ENCODE measurements around the gene SATB1. TPM values are rescaled to one million over a fixed set of nuclear protein-coding genes. Genes with fewer than 3 reads are reported as not detected.
"Not testable (repeated sequence)": the region's sequence is repeated elsewhere in the genome, so short reads cannot be mapped to it uniquely, and the experiment has no call there.

SATB1 gene
- total RNA-seq (100 to 1,000 TPM; 158 to 163 TPM), polyA plus RNA-seq (89.6 TPM)

DNA sequence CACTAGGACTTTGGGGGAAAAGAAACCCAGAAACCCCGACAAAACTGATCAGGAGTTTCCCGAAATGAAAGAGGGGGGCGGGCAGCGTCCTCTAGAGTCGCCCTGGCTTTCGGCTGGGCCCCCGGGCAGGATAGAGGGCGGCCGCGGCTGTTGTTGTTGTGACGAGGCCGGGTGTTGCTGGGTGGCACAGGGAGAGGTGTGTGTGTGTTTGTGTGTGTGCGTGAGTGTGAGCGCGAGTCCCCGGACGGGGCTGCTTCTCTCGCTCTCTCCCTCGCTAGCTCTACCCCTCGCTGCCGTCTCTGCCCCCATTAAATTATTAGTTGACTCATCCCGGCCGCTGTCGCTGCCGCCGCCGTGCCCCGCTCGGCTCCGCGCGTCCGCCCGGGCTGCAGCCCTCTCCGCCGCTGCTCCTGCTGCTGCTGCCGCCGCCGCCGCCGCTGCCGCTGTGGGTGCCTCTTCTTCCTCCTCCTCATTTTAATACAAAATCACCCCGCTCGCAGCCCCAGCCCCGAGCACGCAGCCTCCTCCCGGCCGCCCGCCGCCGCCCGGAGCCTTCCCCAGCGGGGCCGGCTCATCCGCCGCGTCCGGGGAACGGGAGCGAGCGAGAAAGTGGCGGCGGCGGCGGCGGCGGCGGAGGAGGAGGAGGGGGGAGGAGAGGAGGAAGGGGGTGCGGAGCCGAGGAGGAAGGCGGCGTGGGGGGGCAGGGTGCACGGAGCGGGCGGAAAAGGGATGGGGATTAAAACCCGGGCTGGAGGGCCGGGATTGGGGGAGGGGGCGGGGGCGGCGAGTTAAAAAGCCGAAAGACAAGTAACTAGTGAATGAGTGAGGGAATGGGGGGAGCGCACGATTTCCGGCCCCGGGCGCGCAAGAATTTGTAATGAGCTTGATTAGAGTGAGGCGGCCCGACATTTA, at the start of gene SATB1:
Gene SATB1, minus strand, starts transcription at position 611 of the 912 bp plus-strand sequence. CDS start 4,372 bp downstream, outside the sequence.
- no peaks in the 10 kb centered on the region for H3K9me3 Mint-ChIP-seq
- Histone ChIP-seq H3K4me1 (ENCODE audit: insufficient read depth, low read length) (peaks cover 53% of the 10 kb centered on the region), H3K27me3 (ENCODE audit: insufficient read depth, low read length, poor library complexity, severe bottlenecking) (no peaks in the 10 kb centered on the region), H3K9me3 (ENCODE audit: low read length) (no peaks in the 10 kb centered on the region), H3K27ac (ENCODE audit: low read depth, low read length) (peak within 1 kb of the TSS; percentile 58), H3K4me3 (ENCODE audit: low read length) (peak within 1 kb of the TSS; percentile 80), H3K36me3 (ENCODE audit: insufficient read depth, low read length) (no peaks in the 10 kb centered on the region)
- DNase-seq = peak; percentile 49 to 77 (median 66)
- ChIA-PET POLR2A (interaction anchor here (0.6 to 2.5 kb wide), 6 partner anchors 13 to 342 kb away, joined by 3 to 14 read pairs (median 4); no protein-coding TSS in a partner anchor), CTCF (interaction anchor here (1.1 kb wide), 1 partner anchor 31 kb away, joined by 3 read pairs; no protein-coding TSS in a partner anchor)
- peak within 1 kb of the TSS; percentile 87 to 99 (median 96) for H3K27ac Mint-ChIP-seq
- peaks cover 0 to 29% (median 8%) of the 10 kb centered on the region in 3 donors for H3K36me3 Mint-ChIP-seq
- H3K4me3 Mint-ChIP-seq = peak within 1 kb of the TSS; percentile 87 to 99 (median 93)
- H3K4me1 Mint-ChIP-seq = peaks cover 68 to 84% (median 78%) of the 10 kb centered on the region in 3 donors
- peaks cover 0 to 4% of the 10 kb centered on the region in 2 donors for H3K27me3 Mint-ChIP-seq

DNA sequence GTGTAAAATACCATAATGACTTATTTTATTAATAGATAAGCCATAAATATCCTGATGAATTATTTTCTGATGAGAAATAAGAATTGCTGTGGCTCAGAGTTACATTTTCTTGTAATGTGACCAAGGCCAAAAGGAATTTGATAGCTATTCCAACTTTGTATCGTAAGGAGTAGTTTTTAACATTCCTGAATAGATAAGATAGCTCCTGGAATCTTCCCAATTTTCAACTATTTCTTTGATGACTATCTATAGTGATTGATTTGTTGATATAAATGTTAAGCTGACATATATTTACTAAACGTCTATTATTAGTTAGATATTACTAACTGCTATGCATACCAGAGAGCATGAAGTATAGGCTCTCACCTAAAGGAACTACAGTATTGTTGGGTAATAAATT, 49.1 kb upstream of the SATB1 start:
- Mint-ChIP-seq H3K27ac (no peak overlapping the region), H3K9me3 (peaks cover 0 to 3% (median 0%) of the 10 kb centered on the region in 5 donors), H3K36me3 (peaks cover 3 to 18% (median 14%) of the 10 kb centered on the region in 3 donors), H3K4me3 (no peak overlapping the region), H3K27me3 (no peaks in the 10 kb centered on the region), H3K4me1 (peaks cover 0 to 1% (median 0%) of the 10 kb centered on the region in 3 donors)
- ChIA-PET CTCF (no interaction called here), POLR2A (no interaction called here)
- no peaks in the 10 kb centered on the region for H3K9me3 ChIP-seq (ENCODE audit: low read length)
- H3K4me1 ChIP-seq (ENCODE audit: insufficient read depth, low read length) = peaks cover 2% of the 10 kb centered on the region
- no peaks in the 10 kb centered on the region for H3K27me3 ChIP-seq (ENCODE audit: insufficient read depth, low read length, poor library complexity, severe bottlenecking)
- H3K27ac ChIP-seq (ENCODE audit: low read depth, low read length) = no peak overlapping the region
- H3K36me3 ChIP-seq (ENCODE audit: insufficient read depth, low read length) = no peaks in the 10 kb centered on the region
- DNase-seq = no peak
- H3K4me3 ChIP-seq (ENCODE audit: low read length) = no peak overlapping the region

DNA sequence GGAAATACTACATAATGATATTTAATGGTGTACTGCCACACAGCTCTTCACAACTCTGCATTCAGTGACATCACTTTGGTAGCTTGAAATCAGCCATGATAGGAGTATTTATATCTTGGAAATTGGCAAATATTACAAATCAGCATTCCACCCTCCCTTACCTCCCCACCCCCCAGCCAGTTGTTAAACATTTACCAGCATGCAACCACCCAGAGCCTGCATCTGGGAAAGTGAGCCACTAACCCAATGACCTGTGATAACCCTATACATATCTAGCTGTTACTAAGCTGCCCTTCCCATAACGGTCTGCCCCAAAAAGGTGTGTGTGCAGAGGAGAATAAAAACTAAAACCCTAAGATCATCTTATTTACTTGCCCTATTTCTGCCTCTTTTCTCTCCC, 44.6 kb upstream of the SATB1 start:
- peaks cover 19 to 55% (median 33%) of the 10 kb centered on the region in 3 donors for H3K36me3 Mint-ChIP-seq
- no peak overlapping the region for H3K4me3 Mint-ChIP-seq
- Histone ChIP-seq H3K4me3 (ENCODE audit: low read length) (no peak overlapping the region), H3K4me1 (ENCODE audit: insufficient read depth, low read length) (no peaks in the 10 kb centered on the region), H3K27me3 (ENCODE audit: insufficient read depth, low read length, poor library complexity, severe bottlenecking) (no peaks in the 10 kb centered on the region), H3K9me3 (ENCODE audit: low read length) (no peaks in the 10 kb centered on the region), H3K36me3 (ENCODE audit: insufficient read depth, low read length) (no peaks in the 10 kb centered on the region), H3K27ac (ENCODE audit: low read depth, low read length) (no peak overlapping the region)
- peak overlapping the region in 1 of 8 donors; percentile 47 for H3K27ac Mint-ChIP-seq
- H3K9me3 Mint-ChIP-seq = no peaks in the 10 kb centered on the region
- H3K4me1 Mint-ChIP-seq = peaks cover 0 to 5% (median 0%) of the 10 kb centered on the region in 3 donors
- no peak for DNase-seq
- CTCF ChIA-PET = no interaction called here
- POLR2A ChIA-PET = no interaction called here
- H3K27me3 Mint-ChIP-seq = peaks cover 0 to 2% of the 10 kb centered on the region in 2 donors

DNA sequence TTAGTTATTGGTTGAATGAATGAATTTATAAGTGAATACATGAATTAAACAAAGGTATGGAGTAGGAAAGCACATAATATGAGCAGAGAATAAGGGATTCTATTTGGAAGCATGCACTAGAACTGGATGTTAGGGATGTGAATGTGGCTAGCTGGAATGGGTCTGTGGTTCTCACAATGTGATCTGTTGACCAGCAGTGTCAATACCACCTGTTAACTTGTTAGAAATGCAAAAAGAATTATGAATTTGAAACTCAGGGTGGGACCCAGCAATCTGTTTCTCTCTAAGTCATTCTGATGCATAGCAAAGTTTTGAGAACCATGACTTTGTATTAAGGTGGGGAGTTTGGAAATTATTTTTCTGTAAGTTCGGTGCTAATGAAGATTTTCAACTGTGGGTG, 41.0 kb upstream of the SATB1 start:
- CTCF ChIA-PET = no interaction called here
- peaks cover 0 to 2% of the 10 kb centered on the region in 2 donors for H3K27me3 Mint-ChIP-seq

DNA sequence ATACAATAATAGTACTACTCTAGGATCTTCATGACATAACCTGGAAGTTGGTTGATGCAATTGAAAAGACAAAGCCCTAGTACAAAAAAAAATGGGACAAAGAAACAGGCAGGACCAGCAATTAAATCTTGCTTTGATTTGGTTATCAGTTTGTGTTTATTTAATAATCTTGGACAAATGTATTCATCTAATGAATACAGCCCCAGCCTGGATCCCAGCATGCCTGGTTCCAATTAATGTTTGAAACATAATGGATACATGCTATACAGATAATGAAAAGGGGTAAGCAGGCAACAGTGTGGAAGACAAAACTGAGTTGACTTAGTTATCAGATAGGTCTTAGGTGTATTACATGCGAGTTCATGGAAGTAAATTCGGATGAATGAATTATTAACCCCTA, 29.6 kb upstream of the SATB1 start:
- CTCF ChIA-PET = no interaction called here
- no peaks in the 10 kb centered on the region for H3K27me3 Mint-ChIP-seq
- H3K4me1 Mint-ChIP-seq = peaks cover 26 to 51% (median 43%) of the 10 kb centered on the region in 3 donors
- no peak for DNase-seq
- no peaks in the 10 kb centered on the region for H3K9me3 ChIP-seq (ENCODE audit: low read length)
- no peaks in the 10 kb centered on the region for H3K36me3 ChIP-seq (ENCODE audit: insufficient read depth, low read length)
- POLR2A ChIA-PET = interaction anchor here (0.6 to 0.9 kb wide), 2 partner anchors 9 to 848 kb away, joined by 3 read pairs; no protein-coding TSS in a partner anchor
- no peak overlapping the region for H3K27ac ChIP-seq (ENCODE audit: low read depth, low read length)
- H3K4me3 Mint-ChIP-seq = no peak overlapping the region
- no peaks in the 10 kb centered on the region for H3K27me3 ChIP-seq (ENCODE audit: insufficient read depth, low read length, poor library complexity, severe bottlenecking)
- H3K9me3 Mint-ChIP-seq = peaks cover 4 to 18% (median 5%) of the 10 kb centered on the region in 5 donors
- peaks cover 3 to 43% (median 8%) of the 10 kb centered on the region in 3 donors for H3K36me3 Mint-ChIP-seq
- no peak overlapping the region for H3K4me3 ChIP-seq (ENCODE audit: low read length)
- H3K27ac Mint-ChIP-seq = no peak overlapping the region
- peaks cover 15% of the 10 kb centered on the region for H3K4me1 ChIP-seq (ENCODE audit: insufficient read depth, low read length)

More for the DNA sequence above, 41.0 kb upstream of the SATB1 start:
- H3K4me3 Mint-ChIP-seq = no peak overlapping the region
- DNase-seq = no peak
- peaks cover 4 to 6% (median 5%) of the 10 kb centered on the region in 5 donors for H3K9me3 Mint-ChIP-seq
- no peaks in the 10 kb centered on the region for H3K27me3 ChIP-seq (ENCODE audit: insufficient read depth, low read length, poor library complexity, severe bottlenecking)
- H3K9me3 ChIP-seq (ENCODE audit: low read length) = no peaks in the 10 kb centered on the region
- H3K36me3 Mint-ChIP-seq = peaks cover 25 to 62% (median 41%) of the 10 kb centered on the region in 3 donors
- H3K27ac Mint-ChIP-seq = no peak overlapping the region
- no peak overlapping the region for H3K27ac ChIP-seq (ENCODE audit: low read depth, low read length)
- POLR2A ChIA-PET = no interaction called here
- no peak overlapping the region for H3K4me3 ChIP-seq (ENCODE audit: low read length)
- peaks cover 5% of the 10 kb centered on the region for H3K36me3 ChIP-seq (ENCODE audit: insufficient read depth, low read length)
- H3K4me1 ChIP-seq (ENCODE audit: insufficient read depth, low read length) = no peaks in the 10 kb centered on the region
- H3K4me1 Mint-ChIP-seq = peaks cover 0 to 8% (median 0%) of the 10 kb centered on the region in 3 donors

- H3K27me3 Mint-ChIP-seq; DNase-seq; H3K36me3 ChIP-seq (ENCODE audit: insufficient read depth, low read length); H3K27ac ChIP-seq (ENCODE audit: low read depth, low read length); H3K9me3 ChIP-seq (ENCODE audit: low read length); H3K27me3 ChIP-seq (ENCODE audit: insufficient read depth, low read length, poor library complexity, severe bottlenecking); H3K4me3 ChIP-seq (ENCODE audit: low read length); CTCF ChIA-PET; POLR2A ChIA-PET: not testable (repeated sequence)
- Mint-ChIP-seq H3K4me3 (peak overlapping the region in 1 of 7 donors; percentile 49), H3K9me3 (peaks cover 11 to 19% (median 18%) of the 10 kb centered on the region in 5 donors), H3K36me3 (peaks cover 3 to 44% (median 26%) of the 10 kb centered on the region in 3 donors), H3K4me1 (peaks cover 28 to 58% (median 49%) of the 10 kb centered on the region in 3 donors), H3K27ac (peak overlapping the region in 2 of 8 donors; percentile 70 to 72)
- peaks cover 23% of the 10 kb centered on the region for H3K4me1 ChIP-seq (ENCODE audit: insufficient read depth, low read length)
Observed at GRCh38 chr3:18449618-18450017, 24.5 kb upstream of the SATB1 start.

DNA sequence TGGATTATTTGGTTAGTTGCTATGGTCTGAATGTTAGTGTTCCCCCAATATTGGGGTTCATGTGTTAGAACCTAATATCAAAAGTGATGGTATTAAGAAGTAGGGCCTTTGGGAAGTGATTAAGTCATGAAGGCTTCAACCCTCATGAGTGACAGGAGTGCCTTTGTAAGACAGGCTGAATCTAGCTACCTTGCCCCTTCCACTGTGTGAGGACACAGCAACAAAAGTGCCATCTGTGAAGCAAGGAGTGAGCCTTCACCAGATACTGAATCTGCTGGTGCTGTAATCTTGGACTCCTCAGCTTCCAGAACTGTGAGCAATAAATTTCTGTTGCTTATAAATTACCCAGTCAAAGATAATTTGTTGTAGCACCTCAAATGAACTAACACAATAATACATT, 22.6 kb upstream of the SATB1 start:
- peak overlapping the region in 4 of 7 donors; percentile 44 to 95 (median 92) for H3K4me3 Mint-ChIP-seq
- Histone ChIP-seq H3K4me1 (ENCODE audit: insufficient read depth, low read length) (peaks cover 23% of the 10 kb centered on the region), H3K36me3 (ENCODE audit: insufficient read depth, low read length) (no peaks in the 10 kb centered on the region), H3K27me3 (ENCODE audit: insufficient read depth, low read length, poor library complexity, severe bottlenecking) (no peaks in the 10 kb centered on the region), H3K4me3 (ENCODE audit: low read length) (no peak overlapping the region), H3K27ac (ENCODE audit: low read depth, low read length) (no peak overlapping the region), H3K9me3 (ENCODE audit: low read length) (peaks cover 7% of the 10 kb centered on the region)
- peaks cover 2 to 37% (median 29%) of the 10 kb centered on the region in 3 donors for H3K36me3 Mint-ChIP-seq
- peaks cover 11 to 19% (median 18%) of the 10 kb centered on the region in 5 donors for H3K9me3 Mint-ChIP-seq
- peaks cover 0 to 2% of the 10 kb centered on the region in 2 donors for H3K27me3 Mint-ChIP-seq
- peak overlapping the region in 7 of 8 donors; percentile 2 to 94 (median 69) for H3K27ac Mint-ChIP-seq
- ChIA-PET CTCF (no interaction called here), POLR2A (no interaction called here)
- peaks cover 34 to 54% (median 51%) of the 10 kb centered on the region in 3 donors for H3K4me1 Mint-ChIP-seq
- no peak for DNase-seq

Data from CD8-positive, alpha-beta memory T cell (primary cell).